T1000 (cell line): ENCODE measurements around the gene RAC3.
A peak's percentile ranks its signal among the peaks of the same experiment; 100 is the strongest.
"Not testable (repeated sequence)": the region's sequence is repeated elsewhere in the genome, so short reads cannot be mapped to it uniquely, and the experiment has no call there.

ENCODE experiments used
- DNase-seq: peaks from one replicate; lab custom pipeline; 2025; ENCODE audit warnings: mixed read lengths; lab: John Stamatoyannopoulos, UW

The RAC3 gene

DNA sequence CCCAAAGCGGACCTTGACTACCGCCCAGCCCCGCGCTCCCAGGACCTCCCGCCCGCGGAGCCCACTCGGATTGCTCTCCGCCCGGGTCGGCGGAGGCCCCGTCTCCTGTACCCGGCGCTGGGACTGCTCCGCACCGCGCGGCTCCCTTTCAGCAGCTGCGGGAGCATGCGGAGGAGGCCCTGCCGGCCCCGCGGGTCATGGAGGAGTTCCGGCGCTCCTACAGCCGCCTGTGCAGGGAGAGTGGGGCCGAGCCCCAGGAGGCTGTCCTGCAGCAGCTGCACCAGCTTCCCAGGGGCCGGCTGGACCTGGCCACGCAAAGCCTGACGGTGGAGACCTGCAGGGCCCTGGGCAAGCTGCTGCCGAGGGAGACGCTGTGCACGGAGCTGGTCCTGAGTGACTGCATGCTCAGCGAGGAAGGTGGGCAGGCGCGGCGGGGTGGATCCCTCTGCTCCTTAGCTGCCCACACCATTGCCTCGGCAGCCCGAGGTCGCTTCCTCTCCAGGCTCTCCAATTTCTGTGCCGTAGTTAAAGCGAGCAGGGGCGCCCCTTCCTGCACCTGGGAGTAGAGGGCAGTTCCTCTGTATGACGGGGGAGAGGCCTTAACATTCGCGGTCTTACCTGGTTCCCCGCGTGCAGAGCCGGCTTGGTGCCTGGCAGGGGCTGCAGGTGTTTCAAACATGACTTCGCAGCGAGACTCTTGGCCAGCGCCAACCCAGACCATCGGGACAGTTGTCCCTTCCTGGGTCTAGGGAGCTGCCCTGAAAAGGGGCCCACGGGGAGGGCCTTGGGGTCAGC lies 7.8 kb upstream of the RAC3 start:
- DNase-seq, result no peak

GRCh38 chr17:82024859-82025258 lies 6.6 kb upstream of the RAC3 start:
- no peak for DNase-seq

GRCh38 chr17:82025401-82026107 lies 5.9 kb upstream of the RAC3 start:
- DNase-seq, result no peak

DNA sequence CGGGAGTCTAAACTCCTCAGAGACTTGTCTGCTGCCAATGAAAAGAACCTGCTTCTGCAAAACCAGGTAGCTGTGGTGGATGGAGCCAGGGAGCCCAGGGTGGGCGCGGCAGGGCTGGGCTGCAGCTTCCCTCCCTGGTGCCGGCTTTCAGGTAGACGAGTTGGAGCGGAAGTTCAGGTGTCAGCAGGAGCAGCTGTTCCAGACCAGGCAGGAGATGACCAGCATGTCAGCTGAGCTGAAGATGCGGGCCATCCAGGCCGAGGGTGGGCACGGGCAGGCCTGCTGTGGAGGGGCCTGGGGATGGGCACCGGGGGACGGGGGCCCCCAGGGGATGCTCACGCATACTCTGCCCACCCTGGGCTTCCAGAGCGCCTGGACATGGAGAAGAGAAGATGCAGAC lies 3.2 kb upstream of the RAC3 start:
- no peak for DNase-seq

DNA sequence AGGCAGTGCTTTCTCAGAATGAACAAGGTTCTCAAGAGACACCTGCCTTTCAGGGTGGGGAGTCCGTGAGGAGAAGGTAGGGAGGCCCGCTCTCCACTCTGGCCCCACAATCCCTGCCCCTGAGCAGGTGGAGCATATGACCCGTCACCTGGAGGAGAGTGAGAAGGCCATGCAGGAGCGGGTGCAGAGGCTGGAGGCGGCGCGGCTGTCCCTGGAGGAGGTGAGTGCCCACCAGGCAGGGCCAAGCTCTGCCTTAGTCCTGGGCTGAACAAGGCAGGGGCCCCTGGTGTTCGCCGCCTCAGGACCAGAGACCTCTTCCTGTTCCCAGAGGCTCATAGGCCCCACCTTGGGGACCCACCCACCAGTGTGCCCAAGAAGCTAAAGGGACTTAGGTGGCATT lies 2.5 kb upstream of the RAC3 start:
- no peak for DNase-seq

- no peak for DNase-seq
Observed at GRCh38 chr17:82029391-82029790, 2.1 kb upstream of the RAC3 start.

DNA sequence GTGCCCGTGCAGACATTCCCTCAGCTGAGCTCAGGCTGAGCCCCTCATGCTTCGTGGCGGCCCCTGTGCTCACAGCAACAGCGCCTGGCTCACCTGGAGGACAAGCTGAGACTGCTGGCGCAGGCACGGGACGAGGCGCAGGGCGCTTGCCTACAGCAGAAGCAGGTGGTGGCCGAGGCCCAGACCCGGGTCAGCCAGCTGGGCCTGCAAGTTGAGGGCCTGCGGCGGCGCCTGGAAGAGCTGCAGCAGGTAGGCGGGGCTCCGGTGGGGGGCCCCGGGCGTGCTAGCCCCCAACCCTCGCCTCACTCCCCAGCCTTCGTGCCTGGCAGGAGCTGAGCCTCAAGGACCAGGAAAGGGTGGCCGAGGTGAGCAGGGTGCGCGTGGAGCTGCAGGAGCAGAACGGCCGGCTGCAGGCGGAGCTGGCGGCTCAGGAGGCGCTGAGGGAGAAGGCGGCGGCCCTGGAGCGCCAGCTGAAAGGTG lies 1.4 kb upstream of the RAC3 start:
- no peak for DNase-seq

GRCh38 chr17:82030470-82031302 lies 792 bp upstream of the RAC3 start:
- peak; percentile 80 for DNase-seq

DNA sequence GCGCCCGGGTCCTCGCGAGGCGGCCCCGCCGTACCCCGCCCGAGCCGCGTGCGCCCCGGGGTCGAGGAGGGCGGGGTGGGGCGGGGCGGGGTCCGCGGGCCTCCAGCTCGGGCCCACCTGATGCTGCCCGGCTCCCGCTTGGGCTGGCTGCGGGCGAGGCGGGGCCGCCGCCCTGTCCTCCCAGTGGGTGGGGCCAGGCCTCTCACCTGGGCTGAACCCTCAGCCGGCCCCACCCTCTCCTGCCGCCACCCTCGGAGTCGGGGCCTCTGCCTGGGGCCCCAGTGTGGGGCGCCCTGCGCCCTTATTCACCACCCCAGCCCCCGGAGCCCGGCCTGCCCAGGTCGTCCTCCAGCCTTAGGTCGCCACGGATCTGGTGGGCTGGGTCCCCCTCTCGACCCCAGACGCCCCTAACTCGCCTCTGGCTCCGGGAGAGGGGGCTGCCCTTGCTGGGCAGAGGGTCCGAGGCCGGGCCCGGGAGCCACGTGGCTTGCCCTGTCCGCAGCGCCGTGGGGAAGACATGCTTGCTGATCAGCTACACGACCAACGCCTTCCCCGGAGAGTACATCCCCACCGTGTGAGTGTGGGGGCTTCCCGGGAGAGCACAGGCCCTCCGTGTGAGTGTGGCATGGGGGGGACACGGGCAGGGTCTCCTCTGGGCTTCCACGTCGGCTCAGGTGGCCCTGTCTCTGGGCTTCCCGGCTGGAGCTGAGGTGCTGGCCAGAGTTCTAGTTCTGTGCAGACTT lies 578 bp downstream of the RAC3 start:
- DNase-seq, result no peak

GRCh38 chr17:82033359-82034085 lies 2.0 kb downstream of the RAC3 start:
- DNase-seq, result no peak

DNA sequence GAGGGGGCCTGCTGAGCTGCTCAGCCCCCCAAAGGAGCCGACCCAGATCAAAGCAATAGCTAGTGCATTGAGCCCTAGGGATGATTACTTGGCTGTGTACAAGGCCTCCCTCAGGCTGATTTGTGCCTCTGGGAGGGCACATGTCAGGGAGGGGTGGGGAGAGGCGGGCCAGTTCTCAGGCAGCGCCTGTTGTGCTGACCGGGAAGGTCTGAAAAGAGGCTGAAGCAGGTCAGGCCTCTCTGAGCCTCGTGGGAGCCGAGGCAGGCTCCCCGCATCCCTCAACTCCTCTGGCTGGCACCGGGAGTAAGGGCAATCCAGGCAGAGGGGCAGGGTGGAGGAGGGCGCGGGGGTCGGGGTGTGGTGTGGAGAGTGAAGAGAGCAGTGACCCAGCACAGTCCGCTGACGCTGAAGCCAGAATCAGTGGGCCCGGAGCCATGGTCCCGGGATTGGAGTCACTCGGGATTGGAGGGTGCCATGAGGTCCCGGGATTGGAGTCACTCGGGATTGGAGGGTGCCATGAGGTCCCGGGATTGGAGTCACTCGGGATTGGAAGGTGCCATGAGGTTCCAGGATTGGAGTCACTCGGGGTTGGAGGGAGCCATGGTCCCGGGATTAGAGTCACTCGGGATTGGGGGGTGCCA lies 3.0 kb downstream of the RAC3 start:
- DNase-seq, result no peak

GRCh38 chr17:82035488-82035887 lies 4.0 kb downstream of the RAC3 start:
- no peak for DNase-seq

- no peak for DNase-seq
Observed at GRCh38 chr17:82035956-82036633, 4.6 kb downstream of the RAC3 start.

DNA sequence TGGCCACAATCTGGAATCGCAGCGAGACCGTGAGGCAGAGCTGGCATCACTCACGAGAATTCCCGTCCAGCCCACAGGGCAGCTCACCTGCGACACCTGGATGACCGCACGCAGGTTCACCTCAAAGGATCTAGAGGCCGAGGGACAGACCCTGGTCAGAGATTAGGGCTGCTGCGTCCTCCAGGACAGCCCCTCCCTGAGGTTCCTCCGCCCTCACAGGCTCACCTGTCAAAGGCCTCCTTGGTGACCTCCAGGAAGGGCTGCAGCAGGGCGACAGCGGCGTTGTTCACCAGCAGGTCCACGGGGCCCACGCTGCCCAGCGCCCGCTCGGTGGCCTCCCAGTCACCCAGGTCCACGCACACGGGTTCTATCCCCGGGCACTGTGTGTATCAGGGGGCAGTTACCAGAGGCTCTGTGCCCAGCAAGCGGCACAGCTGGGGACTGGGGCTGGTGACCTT lies 5.2 kb downstream of the RAC3 start:
- DNase-seq, result no peak

GRCh38 chr17:82037092-82037888 lies 5.8 kb downstream of the RAC3 start, which contains the start of gene DCXR:
TSS of gene DCXR (minus strand) at chr17:82037697. CDS start at chr17:82037682, 15 bp downstream.
- DNase-seq, result peak; percentile 94

GRCh38 chr17:82037889-82038195 lies 6.4 kb downstream of the RAC3 start:
- no peak for DNase-seq

DNA sequence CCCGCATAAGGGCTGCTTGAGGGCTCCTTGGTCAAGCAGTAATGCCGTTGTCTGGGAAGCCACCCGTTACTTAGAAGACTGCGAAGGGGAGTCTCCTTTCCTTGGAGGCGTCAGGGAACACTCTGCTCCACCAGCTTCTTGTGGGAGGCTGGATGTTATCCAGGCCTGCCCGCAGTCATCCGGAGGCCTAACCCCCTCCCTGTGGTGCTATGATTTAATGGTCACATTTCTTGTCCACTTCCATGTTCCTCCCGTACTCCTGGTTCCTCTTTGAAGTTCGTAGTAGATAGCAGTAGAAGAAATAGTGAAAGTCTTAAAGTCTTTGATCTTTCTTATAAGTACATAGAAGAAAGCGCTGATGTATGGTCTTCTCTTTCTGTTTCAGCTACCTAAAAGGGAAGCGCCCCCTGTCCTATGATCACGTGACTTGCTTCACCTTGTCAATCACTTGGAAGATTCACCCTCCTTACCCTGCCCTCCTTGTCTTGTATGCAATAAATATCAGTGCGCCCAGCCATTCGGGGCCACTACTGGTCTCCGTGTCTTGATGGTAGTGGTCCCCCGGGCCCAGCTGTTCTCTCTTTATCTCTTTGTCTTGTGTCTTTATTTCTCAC lies 7.4 kb downstream of the RAC3 start:
- not testable (repeated sequence) for DNase-seq

DNA sequence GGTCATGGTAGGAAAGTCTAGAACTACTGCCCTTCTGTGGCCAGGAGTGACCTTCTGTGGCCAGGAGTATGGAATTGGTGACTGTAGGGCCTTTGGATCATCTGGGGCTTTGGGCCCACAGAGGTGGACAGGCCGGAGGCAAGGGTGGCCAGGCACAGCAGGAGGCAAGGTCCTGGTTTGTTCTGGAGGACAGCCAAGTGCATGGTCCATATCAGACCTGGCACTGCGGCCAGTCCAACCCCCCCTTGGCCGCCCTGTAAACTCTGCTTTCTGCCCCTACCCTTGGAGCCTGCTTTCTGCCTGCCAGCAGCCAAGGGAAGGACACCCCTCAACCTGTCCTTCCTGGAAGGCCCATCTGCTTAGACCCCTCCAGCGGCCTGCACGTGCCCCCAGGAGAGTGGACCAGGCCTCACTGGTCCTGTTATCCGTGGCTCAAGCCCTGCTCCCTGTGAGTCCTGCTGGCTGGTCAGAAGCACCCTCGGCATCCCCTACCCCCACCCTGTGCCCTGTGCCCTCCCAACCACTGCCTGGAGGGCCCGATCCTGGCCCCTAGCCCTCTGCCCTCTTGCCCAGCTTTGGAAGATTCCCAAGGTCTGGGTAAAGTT lies 8.3 kb downstream of the RAC3 start:
- no peak for DNase-seq
